ENCODE data around the gene APC2. TPM values are rescaled to one million over a fixed set of nuclear protein-coding genes. Genes with fewer than 3 reads are reported as not detected.

Gene APC2
- total and polyA plus RNA-seq, 2 donors (not counting 1 experiment from before 2014, with no cell fraction given) = 0.12 to 0.16 TPM

GRCh38 chr19:1507763-1508506 lies 58.0 kb downstream of the APC2 start:
- peaks cover 0 to 63% (median 7%) of the 10 kb centered on the region in 3 donors for H3K9me3 ChIP-seq (ENCODE audit: control extremely low read depth in 1 of 3, control insufficient read depth in 2 of 3, insufficient read depth in 1 of 3, low read length in 2 of 3)
- peaks cover 41% of the 10 kb centered on the region for H3K27me3 Mint-ChIP-seq
- peaks cover 19 to 24% of the 10 kb centered on the region in 2 donors for H3K4me1 ChIP-seq (ENCODE audit: control insufficient read depth in 2 of 2, insufficient read depth in 2 of 2, low read length in 2 of 2)
- intact Hi-C loops (cut with micrococcal nuclease) = loop anchor here (1.0 kb wide), 2 partner anchors 18 to 29 kb away; partner anchors contain the start of genes C19orf25 and PCSK4
- H3K4me3 ChIP-seq (ENCODE audit: control extremely low read depth in 1 of 5, extremely low read depth in 1 of 5, insufficient read depth in 1 of 5, low read depth in 2 of 5, low read length in 4 of 5) = peak overlapping the region in 4 of 5 experiments; percentile 18 to 45 (median 42)
- H4K20me1 ChIP-seq (ENCODE audit: control insufficient read depth, insufficient read depth, low read length, poor library complexity, severe bottlenecking) = no peaks in the 10 kb centered on the region
- DNase-seq (peak; percentile 93), ATAC-seq (ENCODE audit: low read depth) (peak; percentile 91)
- H3K9me3 Mint-ChIP-seq (ENCODE audit: insufficient read depth) = no peaks in the 10 kb centered on the region
- TF ChIP-seq EZH2 (IDR thresholded peaks at IDR 0.05; ENCODE audit: borderline replicate concordance, insufficient read depth, low read depth, low read length, poor library complexity, severe bottlenecking) = no peak
- TF ChIP-seq CTCF (IDR thresholded peaks at IDR 0.05) = no peak
- no peak overlapping the region for H3K27ac ChIP-seq (ENCODE audit: low read length in 2 of 2)
- H3K27ac Mint-ChIP-seq = peak overlapping the region; percentile 88
- H3K4me1 Mint-ChIP-seq = peaks cover 12% of the 10 kb centered on the region
- peak overlapping the region; percentile 85 for H3K4me3 Mint-ChIP-seq
- CTCF ChIA-PET = no interaction called here
- 4% methylated on average over 41 of the region's 46 CpGs for WGBS (ENCODE audit: insufficient coverage)
- peak overlapping the region; percentile 79 for H2AFZ ChIP-seq (ENCODE audit: insufficient read depth, low read depth, low read length, poor library complexity, severe bottlenecking)
- peak overlapping the region; percentile 78 for H3K4me2 ChIP-seq (replicated peaks; ENCODE audit: low read depth, low read length, poor library complexity, severe bottlenecking)
- H3K9ac ChIP-seq (ENCODE audit: low read length) = peak overlapping the region; percentile 46
- H3K27me3 ChIP-seq (replicated peaks in 1 of 4; ENCODE audit: control extremely low read depth in 1 of 4, control insufficient read depth in 3 of 4, insufficient read depth in 4 of 4, low read length in 3 of 4) = peaks cover 0 to 79% (median 20%) of the 10 kb centered on the region in 4 experiments
- POLR2A ChIA-PET = no interaction called here
- no peaks in the 10 kb centered on the region for H3K79me2 ChIP-seq (ENCODE audit: control insufficient read depth, insufficient read depth, low read length)
- H3K36me3 ChIP-seq (replicated peaks in 1 of 2; ENCODE audit: control extremely low read depth in 1 of 2, control insufficient read depth in 1 of 2, extremely low read depth in 1 of 2, insufficient read depth in 2 of 2, low read length in 1 of 2) = no peaks in the 10 kb centered on the region

- H3K27me3 Mint-ChIP-seq = peaks cover 41% of the 10 kb centered on the region
- peaks cover 0 to 76% (median 18%) of the 10 kb centered on the region in 4 experiments for H3K27me3 ChIP-seq (replicated peaks in 1 of 4; ENCODE audit: control extremely low read depth in 1 of 4, control insufficient read depth in 3 of 4, insufficient read depth in 4 of 4, low read length in 3 of 4)
- WGBS (ENCODE audit: insufficient coverage) = 29% methylated on average over 10 of the region's 12 CpGs
- CTCF ChIA-PET = no interaction called here
- no peak overlapping the region for H2AFZ ChIP-seq (ENCODE audit: insufficient read depth, low read depth, low read length, poor library complexity, severe bottlenecking)
- H3K4me2 ChIP-seq (replicated peaks; ENCODE audit: low read depth, low read length, poor library complexity, severe bottlenecking) = peak overlapping the region; percentile 78
- peaks cover 16 to 22% of the 10 kb centered on the region in 2 donors for H3K4me1 ChIP-seq (ENCODE audit: control insufficient read depth in 2 of 2, insufficient read depth in 2 of 2, low read length in 2 of 2)
- H3K27ac ChIP-seq (ENCODE audit: low read length in 2 of 2) = no peak overlapping the region
- no peak overlapping the region for H3K9ac ChIP-seq (ENCODE audit: low read length)
- H3K4me3 ChIP-seq (ENCODE audit: control extremely low read depth in 1 of 5, extremely low read depth in 1 of 5, insufficient read depth in 1 of 5, low read depth in 2 of 5, low read length in 4 of 5) = no peak overlapping the region
- H3K4me3 Mint-ChIP-seq = peak overlapping the region; percentile 33
- no peaks in the 10 kb centered on the region for H3K79me2 ChIP-seq (ENCODE audit: control insufficient read depth, insufficient read depth, low read length)
- no peak overlapping the region for H3K27ac Mint-ChIP-seq
- DNase-seq = no peak
- no peaks in the 10 kb centered on the region for H3K36me3 ChIP-seq (replicated peaks in 1 of 2; ENCODE audit: control extremely low read depth in 1 of 2, control insufficient read depth in 1 of 2, extremely low read depth in 1 of 2, insufficient read depth in 2 of 2, low read length in 1 of 2)
- TF ChIP-seq EZH2 (IDR thresholded peaks at IDR 0.05; ENCODE audit: borderline replicate concordance, insufficient read depth, low read depth, low read length, poor library complexity, severe bottlenecking) (no peak), CTCF (IDR thresholded peaks at IDR 0.05) (no peak)
- POLR2A ChIA-PET = no interaction called here
- intact Hi-C loops (cut with micrococcal nuclease) = loop anchor here (1.0 kb wide), 1 partner anchor 18 kb away; the partner anchor contains the start of gene PCSK4
- H4K20me1 ChIP-seq (ENCODE audit: control insufficient read depth, insufficient read depth, low read length, poor library complexity, severe bottlenecking) = no peaks in the 10 kb centered on the region
- ATAC-seq (ENCODE audit: low read depth) = no peak
- no peaks in the 10 kb centered on the region for H3K9me3 Mint-ChIP-seq (ENCODE audit: insufficient read depth)
- H3K9me3 ChIP-seq (ENCODE audit: control extremely low read depth in 1 of 3, control insufficient read depth in 2 of 3, insufficient read depth in 1 of 3, low read length in 2 of 3) = peaks cover 0 to 58% (median 7%) of the 10 kb centered on the region in 3 donors
- peaks cover 12% of the 10 kb centered on the region for H3K4me1 Mint-ChIP-seq
Measured at GRCh38 chr19:1508507-1508856, 58.6 kb downstream of the APC2 start.
